Measurements from ENCODE around the gene PNPLA1.
A peak's percentile ranks its signal among the peaks of the same experiment; 100 is the strongest.

The PNPLA1 gene

GRCh38 chr6:36285797-36286196 lies 15.9 kb downstream of the PNPLA1 start:
- peak; percentile 40 for DNase-seq

- no peak for DNase-seq
Observed at GRCh38 chr6:36286858-36287257, 17.0 kb downstream of the PNPLA1 start.

GRCh38 chr6:36289281-36289878 lies 19.5 kb downstream of the PNPLA1 start:
- no peak for DNase-seq

GRCh38 chr6:36290668-36291620 lies 21.1 kb downstream of the PNPLA1 start:
- peak; percentile 16 for DNase-seq

GRCh38 chr6:36292170-36292569 lies 22.3 kb downstream of the PNPLA1 start:
- no peak for DNase-seq

GRCh38 chr6:36296240-36296639 lies 26.4 kb downstream of the PNPLA1 start:
- no peak for DNase-seq

- DNase-seq = no peak
Observed at GRCh38 chr6:36297051-36297450, 27.2 kb downstream of the PNPLA1 start.

GRCh38 chr6:36297511-36297910 lies 27.7 kb downstream of the PNPLA1 start:
- no peak for DNase-seq

GRCh38 chr6:36298027-36298426 lies 28.2 kb downstream of the PNPLA1 start:
- no peak for DNase-seq

- no peak for DNase-seq
Observed at GRCh38 chr6:36301085-36301658, 31.3 kb downstream of the PNPLA1 start.

- DNase-seq = no peak
Observed at GRCh38 chr6:36301781-36302180, 31.9 kb downstream of the PNPLA1 start.

- DNase-seq = peak; percentile 94
Observed at GRCh38 chr6:36302227-36302976, 32.5 kb downstream of the PNPLA1 start.

- DNase-seq = no peak
Observed at GRCh38 chr6:36305885-36306284, 36.0 kb downstream of the PNPLA1 start.

GRCh38 chr6:36306375-36306774 lies 36.5 kb downstream of the PNPLA1 start:
- DNase-seq = no peak

- DNase-seq = no peak
Observed at GRCh38 chr6:36308514-36308913, 38.7 kb downstream of the PNPLA1 start.

GRCh38 chr6:36309203-36309602 lies 39.3 kb downstream of the PNPLA1 start:
- DNase-seq = no peak

- no peak for DNase-seq
Observed at GRCh38 chr6:36309900-36310299, 40.0 kb downstream of the PNPLA1 start.

- peak; percentile 14 for DNase-seq
Observed at GRCh38 chr6:36312854-36313648, 43.2 kb downstream of the PNPLA1 start.

GRCh38 chr6:36313649-36313936 lies 43.7 kb downstream of the PNPLA1 start:
- no peak for DNase-seq

- no peak for DNase-seq
Observed at GRCh38 chr6:36314221-36315014, 44.6 kb downstream of the PNPLA1 start.

- DNase-seq = no peak
Observed at GRCh38 chr6:36315921-36316320, 46.1 kb downstream of the PNPLA1 start.

- no peak for DNase-seq
Observed at GRCh38 chr6:36317623-36318022, 47.8 kb downstream of the PNPLA1 start.
